HepG2 (cell line): ENCODE measurements around the gene P2RY2. TPM values are rescaled to one million over a fixed set of nuclear protein-coding genes. Genes with fewer than 3 reads are reported as not detected.

Experiments
- ATF6 ChIP-seq: sonication (generic); formaldehyde crosslinking; conservative IDR thresholded peaks from 2 replicates; pipeline ENCODE4 v1.4.0; 2020; ENCODE audit warnings: missing genetic modification reagents
- ATF7-NPFF ChIP-seq: sonication (generic); formaldehyde crosslinking; IDR thresholded peaks from 2 replicates; pipeline ENCODE4 v1.8.1; 2023; ENCODE audit warnings: mild to moderate bottlenecking, low read depth, missing genetic modification reagents, moderate library complexity
- HMGA1 ChIP-seq: sonication (generic); formaldehyde crosslinking; conservative IDR thresholded peaks from 2 replicates; pipeline ENCODE4 v1.4.0; 2020; ENCODE audit warnings: missing genetic modification reagents
- HMGXB3 ChIP-seq: sonication (generic); formaldehyde crosslinking; IDR thresholded peaks from 2 replicates; pipeline ENCODE4 v1.4.0; 2020; ENCODE audit warnings: missing genetic modification reagents, borderline replicate concordance
- MTA1 ChIP-seq: sonication (generic); formaldehyde crosslinking; IDR thresholded peaks from 2 replicates; pipeline ENCODE4 v1.4.0; 2020; ENCODE audit warnings: missing genetic modification reagents, mild to moderate bottlenecking, borderline replicate concordance
- NBN ChIP-seq: fragments of 450-650 bp; conservative IDR thresholded peaks from 2 replicates; pipeline ENCODE4 v1.6.1; 2017
- ONECUT2 ChIP-seq: sonication (generic); formaldehyde crosslinking; IDR thresholded peaks from 2 replicates; pipeline ENCODE4 v1.4.0; 2020; ENCODE audit warnings: missing genetic modification reagents
- PCBP2 ChIP-seq: fragments of 200-400 bp; formaldehyde crosslinking; optimal IDR thresholded peaks from 2 replicates; pipeline ENCODE3; 2018; ENCODE audit warnings: low read length, low read depth; ENCODE audit not compliant: poor library complexity, severe bottlenecking
- PLRG1 ChIP-seq: fragments of 450-650 bp; conservative IDR thresholded peaks from 2 replicates; pipeline ENCODE4 v1.6.1; 2016
- SOX13 ChIP-seq, 3 experiments: fragments of 450-650 bp in 1 of 3; sonication (generic) in 1 of 3; formaldehyde crosslinking in 1 of 3; IDR thresholded peaks in 2 of 3; conservative IDR thresholded peaks in 1 of 3; 2 replicates each; pipeline versions ENCODE4 v1.5.0 to v1.6.1; 2016 to 2020; ENCODE audit warnings: antibody characterized with exemption in 1 of 3, mild to moderate bottlenecking in 1 of 3, missing compliant biosample characterization in 1 of 3, missing genetic modification reagents in 1 of 3, moderate library complexity in 1 of 3
- STAG1 ChIP-seq: sonication (generic); formaldehyde crosslinking; IDR thresholded peaks from 2 replicates; pipeline ENCODE4 v1.4.0; 2020; ENCODE audit warnings: missing genetic modification reagents
- TCF12 ChIP-seq, 2 experiments: fragments of 450-650 bp in 1 of 2; sonication (generic) in 1 of 2; formaldehyde crosslinking in 1 of 2; IDR thresholded peaks; 2 replicates each; pipeline versions ENCODE4 v1.6.1 to v1.8.0; 2017 to 2022; ENCODE audit warnings: antibody characterized with exemption in 1 of 2, mild to moderate bottlenecking in 1 of 2, missing genetic modification reagents in 1 of 2, moderate library complexity in 1 of 2
- ZBTB7A ChIP-seq: sonication (generic); formaldehyde crosslinking; IDR thresholded peaks from 2 replicates; pipeline ENCODE4 v1.8.0; 2022; ENCODE audit warnings: mild to moderate bottlenecking, missing genetic modification reagents
- ZFYVE20 ChIP-seq: sonication (generic); formaldehyde crosslinking; IDR thresholded peaks from 2 replicates; pipeline ENCODE4 v1.8.0; 2023; ENCODE audit warnings: low read depth, mild to moderate bottlenecking, moderate library complexity, missing genetic modification reagents, borderline replicate concordance
- ZMYM4 ChIP-seq: sonication (generic); formaldehyde crosslinking; IDR thresholded peaks from 2 replicates; pipeline ENCODE4 v1.8.1; 2023; ENCODE audit warnings: mild to moderate bottlenecking, missing genetic modification reagents
- ZNF124 ChIP-seq: sonication (generic); formaldehyde crosslinking; IDR thresholded peaks from 2 replicates; pipeline ENCODE4 v1.4.0; 2020; ENCODE audit warnings: missing genetic modification reagents
- ZNF224 ChIP-seq: sonication (generic); formaldehyde crosslinking; IDR thresholded peaks from 2 replicates; pipeline ENCODE4 v1.5.0; 2020; ENCODE audit warnings: mild to moderate bottlenecking, missing genetic modification reagents
- ZNF280D ChIP-seq: sonication (generic); formaldehyde crosslinking; IDR thresholded peaks from 2 replicates; pipeline ENCODE4 v1.5.1; 2020; ENCODE audit warnings: mild to moderate bottlenecking, missing genetic modification reagents
- ZNF431 ChIP-seq: sonication (generic); formaldehyde crosslinking; IDR thresholded peaks from 2 replicates; pipeline ENCODE4 v1.9.0; 2022; ENCODE audit warnings: missing genetic modification reagents, low read depth, mild to moderate bottlenecking, borderline replicate concordance
- ZNF713 ChIP-seq: sonication (generic); formaldehyde crosslinking; IDR thresholded peaks from 2 replicates; pipeline ENCODE4 v1.4.0; 2020; ENCODE audit warnings: mild to moderate bottlenecking, missing genetic modification reagents
- polyA plus RNA-seq, 8 experiments: library from polyadenylated mRNA; depleted of rRNA in 3 of 8; stranded (reverse) in 7 of 8; unstranded in 1 of 8; fragments of >200 nt; fragmentation: Illumina TruSeq in 4 of 8; extraction: Trizol in 4 of 8; gene quantifications; 2 replicates each; pipeline versions ENCODE4 v1.2.1 to v1.2.3, GENCODE V29; 2011 to 2016; ENCODE audit warnings: low read depth in 4 of 8, missing spikeins in 1 of 8, mixed read lengths in 1 of 8; ENCODE audit not compliant: insufficient read depth in 1 of 8
- total RNA-seq, 5 experiments: library from RNA; depleted of rRNA; stranded (reverse); fragments of >200 nt; fragmentation: Illumina TruSeq; extraction: Trizol; gene quantifications; 2 replicates each; pipeline ENCODE4 v1.2.3, GENCODE V29; 2016; ENCODE audit warnings: low read depth in 1 of 5

Gene P2RY2
- total and polyA plus RNA-seq, 2 of the 13 experiments (the other 11 are each of a cell fraction or from before 2014, with no cell fraction given) = 0.95 to 3.1 TPM

- TF ChIP-seq ATF6 (CRISPR knock-in tag) (no peak), ZNF124 (no peak), MTA1 (CRISPR knock-in tag) (no peak), ONECUT2 (CRISPR knock-in tag) (no peak), ZNF431 (CRISPR knock-in tag) (no peak), PCBP2 (no peak), HMGA1 (CRISPR knock-in tag) (no peak), ZNF224 (CRISPR knock-in tag) (no peak), ATF7-NPFF (CRISPR knock-in tag) (no peak), ZFYVE20 (no peak), STAG1 (CRISPR knock-in tag) (0 out of 2 replicates have a peak, but pooled peaks have one; percentile 3), ZNF280D (no peak), ZBTB7A (CRISPR knock-in tag) (no peak), NBN (no peak), ZMYM4 (CRISPR knock-in tag) (peak; percentile 17; the same call in 1 of the 2 replicates), ZNF713 (CRISPR knock-in tag) (no peak), TCF12 (IDR thresholded peaks at IDR 0.05) (no peak), TCF12 (CRISPR knock-in tag; IDR thresholded peaks at IDR 0.05) (no peak), PLRG1 (no peak), HMGXB3 (no peak), SOX13 (IDR thresholded peaks at IDR 0.05) (no peak), SOX13 (CRISPR knock-in tag; conservative IDR thresholded peaks at IDR 0.05 in 1 of 2, IDR thresholded peaks at IDR 0.05 in 1 of 2) (peak in 1 of 2 experiments; percentile 44; a peak in 1 of 4 replicates)
Measured at GRCh38 chr11:73172992-73173656, 45.0 kb upstream of the P2RY2 start (continued).
